ENCODE data around the gene EFEMP2.

DNA sequence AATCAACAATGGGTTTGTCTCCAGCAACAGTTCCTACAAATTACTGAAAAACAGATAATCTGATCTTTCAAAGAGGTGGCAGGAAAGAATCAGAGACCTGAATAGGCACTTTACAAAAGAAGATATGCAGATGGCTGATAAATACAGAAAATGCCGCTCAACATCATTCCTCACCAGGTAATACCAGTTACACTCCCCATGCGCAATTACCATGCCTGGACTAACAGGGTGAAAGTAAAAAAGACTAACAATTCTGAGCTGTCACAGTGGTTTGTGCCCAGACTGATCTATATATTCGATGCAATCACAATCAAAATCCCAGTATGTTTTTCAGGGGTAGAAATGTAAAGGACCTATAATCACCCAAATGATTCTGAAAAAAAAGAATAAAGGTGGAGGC, 28.8 kb downstream of the EFEMP2 start:
- TF ChIP-seq KLF5 (IDR thresholded peaks at IDR 0.05; ENCODE audit: partially characterized antibody) (no peak), RAD51 (IDR thresholded peaks at IDR 0.05) (no peak), NBN (IDR thresholded peaks at IDR 0.05) (no peak), RFX5 (IDR thresholded peaks at IDR 0.05; ENCODE audit: low read depth, low read length) (no peak), POLR2A (IDR thresholded peaks at IDR 0.05; ENCODE audit: low read depth, low read length) (no peak), GABPA (IDR thresholded peaks at IDR 0.05; ENCODE audit: low read depth) (no peak), RCOR1 (conservative IDR thresholded peaks at IDR 0.05; ENCODE audit: low read depth, low read length) (no peak), BCL11A (IDR thresholded peaks at IDR 0.05; ENCODE audit: low read depth, low read length) (no peak), BHLHE40 (IDR thresholded peaks at IDR 0.05; ENCODE audit: borderline replicate concordance in 1 of 2, low read depth in 2 of 2, low read length in 1 of 2) (no peak), TAF1 (IDR thresholded peaks at IDR 0.05; ENCODE audit: borderline replicate concordance, low read depth, low read length) (no peak), SIN3A (IDR thresholded peaks at IDR 0.05; ENCODE audit: low read depth, low read length) (no peak), ETV6 (conservative IDR thresholded peaks at IDR 0.05 in 1 of 2, IDR thresholded peaks at IDR 0.05 in 1 of 2; ENCODE audit: borderline replicate concordance in 1 of 2, low read depth in 1 of 2) (no peak)
- TF ChIP-seq, protein P1, sequence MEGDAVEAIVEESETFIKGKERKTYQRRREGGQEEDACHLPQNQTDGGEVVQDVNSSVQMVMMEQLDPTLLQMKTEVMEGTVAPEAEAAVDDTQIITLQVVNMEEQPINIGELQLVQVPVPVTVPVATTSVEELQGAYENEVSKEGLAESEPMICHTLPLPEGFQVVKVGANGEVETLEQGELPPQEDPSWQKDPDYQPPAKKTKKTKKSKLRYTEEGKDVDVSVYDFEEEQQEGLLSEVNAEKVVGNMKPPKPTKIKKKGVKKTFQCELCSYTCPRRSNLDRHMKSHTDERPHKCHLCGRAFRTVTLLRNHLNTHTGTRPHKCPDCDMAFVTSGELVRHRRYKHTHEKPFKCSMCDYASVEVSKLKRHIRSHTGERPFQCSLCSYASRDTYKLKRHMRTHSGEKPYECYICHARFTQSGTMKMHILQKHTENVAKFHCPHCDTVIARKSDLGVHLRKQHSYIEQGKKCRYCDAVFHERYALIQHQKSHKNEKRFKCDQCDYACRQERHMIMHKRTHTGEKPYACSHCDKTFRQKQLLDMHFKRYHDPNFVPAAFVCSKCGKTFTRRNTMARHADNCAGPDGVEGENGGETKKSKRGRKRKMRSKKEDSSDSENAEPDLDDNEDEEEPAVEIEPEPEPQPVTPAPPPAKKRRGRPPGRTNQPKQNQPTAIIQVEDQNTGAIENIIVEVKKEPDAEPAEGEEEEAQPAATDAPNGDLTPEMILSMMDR (IDR thresholded peaks at IDR 0.05 in 2 of 3, conservative IDR thresholded peaks at IDR 0.05 in 1 of 3; ENCODE audit: control insufficient read depth in 2 of 3, extremely low read depth in 1 of 3, insufficient read depth in 1 of 3, low read depth in 3 of 3, low read length in 3 of 3), result no peak
- TF ChIP-seq, protein P2, sequence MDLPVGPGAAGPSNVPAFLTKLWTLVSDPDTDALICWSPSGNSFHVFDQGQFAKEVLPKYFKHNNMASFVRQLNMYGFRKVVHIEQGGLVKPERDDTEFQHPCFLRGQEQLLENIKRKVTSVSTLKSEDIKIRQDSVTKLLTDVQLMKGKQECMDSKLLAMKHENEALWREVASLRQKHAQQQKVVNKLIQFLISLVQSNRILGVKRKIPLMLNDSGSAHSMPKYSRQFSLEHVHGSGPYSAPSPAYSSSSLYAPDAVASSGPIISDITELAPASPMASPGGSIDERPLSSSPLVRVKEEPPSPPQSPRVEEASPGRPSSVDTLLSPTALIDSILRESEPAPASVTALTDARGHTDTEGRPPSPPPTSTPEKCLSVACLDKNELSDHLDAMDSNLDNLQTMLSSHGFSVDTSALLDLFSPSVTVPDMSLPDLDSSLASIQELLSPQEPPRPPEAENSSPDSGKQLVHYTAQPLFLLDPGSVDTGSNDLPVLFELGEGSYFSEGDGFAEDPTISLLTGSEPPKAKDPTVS (IDR thresholded peaks at IDR 0.05; ENCODE audit: low read depth, low read length), result no peak

Data from GM12878 (cell line).